ENCODE data around the gene ZNF516. TPM values are rescaled to one million over a fixed set of nuclear protein-coding genes. Genes with fewer than 3 reads are reported as not detected.

ZNF516 gene
- total and polyA plus RNA-seq, 2 experiments from 2014 or later = 17.8 to 29.4 TPM

DNA sequence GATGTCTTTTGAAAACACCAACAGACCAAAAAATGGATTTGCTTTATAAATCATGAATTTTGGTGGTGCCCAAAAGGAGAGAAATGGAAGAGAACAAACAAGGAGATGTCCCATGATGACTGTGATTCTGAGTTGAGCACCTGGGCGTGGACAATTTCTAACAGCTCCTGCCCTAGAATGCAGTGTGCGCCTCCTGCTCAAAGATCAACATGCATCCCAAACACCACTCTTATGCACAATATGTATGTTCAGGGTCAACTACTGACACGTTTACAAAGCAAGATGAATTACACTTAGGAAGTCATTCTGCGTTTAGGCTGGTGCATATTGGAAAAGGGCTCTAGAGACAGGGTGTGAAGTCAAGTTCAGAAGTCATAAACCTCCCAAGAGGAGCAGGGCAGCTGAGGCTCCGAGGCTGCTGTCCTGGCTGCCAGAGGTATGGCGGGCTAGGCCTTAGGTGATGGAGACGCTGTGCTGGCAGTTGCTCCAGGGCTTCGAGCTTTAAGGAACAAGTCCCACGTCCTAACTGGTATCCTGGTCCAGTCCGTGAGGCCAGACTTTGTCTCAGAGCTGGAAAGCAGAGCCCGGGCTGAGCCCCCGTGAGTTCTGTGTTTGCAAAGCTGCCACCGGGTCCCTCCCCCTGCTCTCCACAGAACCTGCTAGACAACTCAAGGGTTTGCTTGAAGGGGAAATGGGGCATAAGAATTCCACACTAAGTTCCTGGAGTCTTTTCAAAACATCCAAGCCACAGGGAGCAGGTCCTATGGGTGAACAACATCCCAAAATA, 74.0 kb downstream of the ZNF516 start:
- Histone ChIP-seq H4K20me1 (ENCODE audit: insufficient read depth) (peaks cover 7% of the 10 kb centered on the region; the same call in 1 of the 2 replicates), H3K4me3 (no peak overlapping the region), H3K4me1 (ENCODE audit: insufficient read depth) (peaks cover 13% of the 10 kb centered on the region), H3K36me3 (ENCODE audit: low read depth) (no peaks in the 10 kb centered on the region), H3K79me2 (ENCODE audit: insufficient read depth) (peaks cover 97% of the 10 kb centered on the region), H3K27me3 (replicated peaks; ENCODE audit: insufficient read depth) (no peaks in the 10 kb centered on the region), H3F3A (ENCODE audit: insufficient read depth) (peaks cover 3% of the 10 kb centered on the region), H3K9me3 (ENCODE audit: low read depth) (no peaks in the 10 kb centered on the region), H3K9ac (no peak overlapping the region), H3K27ac (no peak overlapping the region), H3K4me2 (ENCODE audit: unreplicated experiment) (no peak overlapping the region), H3K9me2 (ENCODE audit: insufficient read depth) (no peaks in the 10 kb centered on the region), H2AFZ (no peak overlapping the region)
- no peak for DNase-seq
- WGBS, 2 experiments (ENCODE audit: low coverage in 1 of 2, low lambda C conversion rate in 2 of 2, missing lambda C conversion rate in 2 of 2) = 85 to 87% methylated on average over 13 of the region's 13 CpGs
- in situ Hi-C loops (cut with MboI) = no loop called here
- TF ChIP-seq EZH2phosphoT487 (IDR thresholded peaks at IDR 0.05; ENCODE audit: insufficient read depth, low read depth) (no peak), EZH2 (IDR thresholded peaks at IDR 0.05; ENCODE audit: insufficient read depth, poor library complexity, severe bottlenecking) (no peak)

- in situ Hi-C loops (cut with MboI) = no loop called here
- H4K20me1 ChIP-seq (ENCODE audit: insufficient read depth) = no peaks in the 10 kb centered on the region; the same call in 1 of the 2 replicates
- no peaks in the 10 kb centered on the region for H3F3A ChIP-seq (ENCODE audit: insufficient read depth)
- H3K27ac ChIP-seq = no peak overlapping the region
- no peaks in the 10 kb centered on the region for H3K27me3 ChIP-seq (replicated peaks; ENCODE audit: insufficient read depth)
- no peak for DNase-seq
- no peak overlapping the region for H3K4me2 ChIP-seq (ENCODE audit: unreplicated experiment)
- no peaks in the 10 kb centered on the region for H3K9me3 ChIP-seq (ENCODE audit: low read depth)
- no peak overlapping the region for H3K9ac ChIP-seq
- WGBS, 2 experiments (ENCODE audit: low coverage in 1 of 2, low lambda C conversion rate in 2 of 2, missing lambda C conversion rate in 2 of 2) = 98 to 99% methylated on average over 3 of the region's 3 CpGs
- no peak overlapping the region for H2AFZ ChIP-seq
- TF ChIP-seq EZH2 (IDR thresholded peaks at IDR 0.05; ENCODE audit: insufficient read depth, poor library complexity, severe bottlenecking) = no peak
- no peak for TF ChIP-seq EZH2phosphoT487 (IDR thresholded peaks at IDR 0.05; ENCODE audit: insufficient read depth, low read depth)
- H3K9me2 ChIP-seq (ENCODE audit: insufficient read depth) = no peaks in the 10 kb centered on the region
- no peaks in the 10 kb centered on the region for H3K36me3 ChIP-seq (ENCODE audit: low read depth)
- H3K4me3 ChIP-seq = no peak overlapping the region
- peaks cover 13% of the 10 kb centered on the region for H3K4me1 ChIP-seq (ENCODE audit: insufficient read depth)
- peaks cover 97% of the 10 kb centered on the region for H3K79me2 ChIP-seq (ENCODE audit: insufficient read depth)
Observed at GRCh38 chr18:76419811-76420210, 75.2 kb downstream of the ZNF516 start.

DNA sequence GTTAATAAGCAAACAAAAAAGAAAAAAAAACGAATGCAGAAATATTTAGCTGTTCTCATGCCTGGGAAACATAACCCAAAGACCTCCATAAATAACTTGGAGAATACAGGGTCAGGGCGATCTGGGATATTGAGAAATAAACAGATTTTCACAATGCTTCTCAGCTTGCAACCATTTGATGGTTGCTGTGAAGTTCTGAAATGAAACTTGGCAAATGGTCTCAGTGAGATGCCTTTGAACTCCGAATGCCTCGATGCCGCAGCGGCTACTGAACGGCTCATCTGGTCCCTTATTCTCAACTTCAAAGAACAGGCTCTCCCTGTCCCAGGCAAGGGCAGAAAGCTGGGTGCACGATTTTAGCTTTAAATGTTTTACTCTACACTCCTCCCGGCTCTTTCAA, 78.1 kb downstream of the ZNF516 start:
- Histone ChIP-seq H3K9me2 (ENCODE audit: insufficient read depth) (no peaks in the 10 kb centered on the region), H3K4me3 (peak overlapping the region; percentile 52), H3K9ac (peak overlapping the region; percentile 18), H3K9me3 (ENCODE audit: low read depth) (no peaks in the 10 kb centered on the region), H4K20me1 (ENCODE audit: insufficient read depth) (no peaks in the 10 kb centered on the region; the same call in 1 of the 2 replicates), H2AFZ (0 out of 2 replicates have a peak overlapping the region, but pooled peaks have one; percentile 41), H3K79me2 (ENCODE audit: insufficient read depth) (peaks cover 98% of the 10 kb centered on the region), H3K4me2 (ENCODE audit: unreplicated experiment) (peak overlapping the region; percentile 83), H3K27ac (no peak overlapping the region), H3K4me1 (ENCODE audit: insufficient read depth) (peaks cover 32% of the 10 kb centered on the region), H3F3A (ENCODE audit: insufficient read depth) (peaks cover 9% of the 10 kb centered on the region; the same call in 1 of the 2 replicates), H3K36me3 (ENCODE audit: low read depth) (no peaks in the 10 kb centered on the region), H3K27me3 (replicated peaks; ENCODE audit: insufficient read depth) (no peaks in the 10 kb centered on the region)
- in situ Hi-C loops (cut with MboI) = no loop called here
- peak; percentile 80 for DNase-seq
- 13 to 17% methylated on average over 9 of the region's 9 CpGs for whole genome bisulfite sequencing, 2 experiments (ENCODE audit: low coverage in 1 of 2, low lambda C conversion rate in 2 of 2, missing lambda C conversion rate in 2 of 2)
- TF ChIP-seq EZH2phosphoT487 (IDR thresholded peaks at IDR 0.05; ENCODE audit: insufficient read depth, low read depth) = no peak
- TF ChIP-seq EZH2 (IDR thresholded peaks at IDR 0.05; ENCODE audit: insufficient read depth, poor library complexity, severe bottlenecking) = no peak

DNA sequence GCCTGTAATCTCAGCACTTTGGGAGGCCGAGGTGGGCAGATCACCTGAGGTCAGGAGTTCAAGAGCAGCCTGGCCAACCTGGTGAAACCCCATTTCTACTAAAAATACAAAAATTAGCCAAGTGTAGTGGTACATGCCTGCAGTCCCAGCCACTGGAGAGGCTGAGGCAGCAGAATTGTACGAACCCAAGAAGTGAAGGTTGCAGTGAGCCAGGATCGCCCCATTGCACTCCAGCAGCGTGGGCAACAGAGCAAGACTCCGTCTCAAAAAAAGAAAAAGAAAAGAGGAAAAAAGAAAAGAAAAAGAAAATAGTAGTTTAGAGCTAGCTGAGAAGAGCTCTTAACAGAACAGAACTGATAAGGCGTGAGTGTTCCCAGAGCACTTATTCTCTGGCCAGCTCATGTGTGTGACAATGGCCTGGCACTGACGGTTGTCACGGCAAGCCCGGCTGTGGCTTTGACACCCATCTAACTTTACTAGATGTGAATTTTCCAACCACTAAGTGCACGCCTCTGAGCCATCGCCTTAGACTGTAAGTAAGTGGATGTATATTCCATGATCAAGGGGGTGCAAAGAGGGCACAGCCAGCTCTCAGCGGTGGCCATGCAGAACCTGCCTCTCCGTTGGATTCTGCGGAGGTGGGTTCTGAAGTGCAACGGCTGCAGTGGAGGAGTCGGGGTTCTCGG, 80.0 kb downstream of the ZNF516 start:
- peaks cover 38% of the 10 kb centered on the region for H3K4me1 ChIP-seq (ENCODE audit: insufficient read depth)
- H3K4me3 ChIP-seq = no peak overlapping the region
- H3K9ac ChIP-seq = no peak overlapping the region
- no peaks in the 10 kb centered on the region for H3K9me3 ChIP-seq (ENCODE audit: low read depth)
- no peak overlapping the region for H3K27ac ChIP-seq
- no peak overlapping the region for H3K4me2 ChIP-seq (ENCODE audit: unreplicated experiment)
- TF ChIP-seq EZH2phosphoT487 (IDR thresholded peaks at IDR 0.05; ENCODE audit: insufficient read depth, low read depth) (no peak), EZH2 (IDR thresholded peaks at IDR 0.05; ENCODE audit: insufficient read depth, poor library complexity, severe bottlenecking) (no peak)
- H4K20me1 ChIP-seq (ENCODE audit: insufficient read depth) = no peaks in the 10 kb centered on the region; the same call in 1 of the 2 replicates
- H2AFZ ChIP-seq = no peak overlapping the region
- H3K27me3 ChIP-seq (replicated peaks; ENCODE audit: insufficient read depth) = no peaks in the 10 kb centered on the region
- H3F3A ChIP-seq (ENCODE audit: insufficient read depth) = peaks cover 13% of the 10 kb centered on the region; the same call in 1 of the 2 replicates
- peaks cover 97% of the 10 kb centered on the region for H3K79me2 ChIP-seq (ENCODE audit: insufficient read depth)
- H3K9me2 ChIP-seq (ENCODE audit: insufficient read depth) = no peaks in the 10 kb centered on the region
- 90 to 92% methylated on average over 17 of the region's 17 CpGs for WGBS, 2 experiments (ENCODE audit: low coverage in 1 of 2, low lambda C conversion rate in 2 of 2, missing lambda C conversion rate in 2 of 2)
- in situ Hi-C loops (cut with MboI) = no loop called here
- DNase-seq = no peak
- H3K36me3 ChIP-seq (ENCODE audit: low read depth) = no peaks in the 10 kb centered on the region

All from GM23248 (cell line).